GM21717 (cell line): ENCODE measurements around the gene NKPD1.

Experiments used
- ATAC-seq: cut with Tn5 transposase; IDR thresholded peaks from one replicate; pipeline ENCODE4 v1.9.1; 2021; ENCODE audit warnings: mild to moderate bottlenecking, moderate library complexity; ENCODE audit not compliant: unreplicated experiment

NKPD1 gene

GRCh38 chr19:45141203-45141900, 19.4 kb downstream of the NKPD1 start:
- ATAC-seq, result no peak

GRCh38 chr19:45140533-45140932, 20.2 kb downstream of the NKPD1 start:
- no peak for ATAC-seq

DNA sequence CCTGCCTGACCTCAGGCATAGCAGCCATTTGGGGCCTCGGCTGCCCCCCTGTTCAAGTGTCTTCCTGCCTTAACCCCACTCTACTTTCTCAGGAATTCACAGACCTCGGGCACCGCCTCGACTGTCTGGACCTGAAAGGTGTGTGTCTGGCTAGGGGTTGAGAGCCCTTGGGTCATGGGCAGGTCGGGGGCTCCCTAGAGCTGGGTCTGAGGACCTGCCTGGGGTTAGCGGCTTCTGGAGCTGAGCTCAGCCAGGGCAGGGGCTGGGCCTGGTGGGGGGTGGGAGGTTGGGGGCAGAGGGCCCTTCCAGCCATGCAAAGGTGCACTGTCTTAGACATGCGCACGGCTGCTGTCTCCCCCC, 20.7 kb downstream of the NKPD1 start:
- ATAC-seq, result no peak

DNA sequence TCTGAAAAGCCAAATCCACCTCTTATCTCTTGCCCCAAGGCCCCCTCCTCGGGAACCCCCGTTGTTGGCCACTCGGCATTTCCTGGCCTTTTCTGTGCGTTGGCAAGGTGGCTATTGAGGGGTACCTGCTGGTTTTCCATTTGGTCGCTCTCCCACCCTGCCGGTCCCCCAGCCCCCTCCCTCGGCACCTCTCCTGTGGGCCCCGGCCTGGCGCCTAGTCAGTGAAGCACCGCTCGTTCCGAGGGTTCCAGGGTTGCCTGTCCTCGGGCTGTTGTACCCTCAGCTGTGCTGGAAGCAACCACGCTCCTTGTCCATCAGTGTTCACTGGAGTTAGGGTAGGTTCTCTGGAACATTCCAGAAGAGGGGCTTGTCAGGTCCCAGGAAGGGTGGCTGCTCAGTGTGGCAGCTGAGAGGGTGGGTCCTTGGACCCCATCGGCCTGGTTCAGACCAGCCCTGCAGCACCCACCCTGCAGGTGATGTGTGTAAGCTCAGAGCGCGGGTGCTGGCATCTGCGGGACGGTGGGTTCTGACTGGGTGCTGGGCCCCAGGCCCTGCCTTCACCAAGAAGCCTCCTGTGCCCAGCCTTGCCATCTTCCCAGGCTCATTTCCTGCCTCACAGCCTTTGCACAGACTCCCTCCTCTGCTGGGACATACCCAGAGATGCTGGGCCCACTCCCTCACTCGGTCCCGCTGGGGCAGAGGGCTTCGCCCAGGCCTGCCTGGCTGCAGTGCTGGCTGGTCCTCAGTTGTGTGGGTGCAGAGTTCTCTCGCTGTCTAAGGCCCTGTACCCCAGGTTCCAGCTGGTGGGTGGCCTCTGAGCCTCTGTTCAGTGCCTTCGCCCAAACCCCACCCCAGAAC, 21.3 kb downstream of the NKPD1 start:
- no peak for ATAC-seq

- no peak for ATAC-seq
These were observed 22.5 kb downstream of the NKPD1 start for GRCh38 chr19:45138303-45138751.

DNA sequence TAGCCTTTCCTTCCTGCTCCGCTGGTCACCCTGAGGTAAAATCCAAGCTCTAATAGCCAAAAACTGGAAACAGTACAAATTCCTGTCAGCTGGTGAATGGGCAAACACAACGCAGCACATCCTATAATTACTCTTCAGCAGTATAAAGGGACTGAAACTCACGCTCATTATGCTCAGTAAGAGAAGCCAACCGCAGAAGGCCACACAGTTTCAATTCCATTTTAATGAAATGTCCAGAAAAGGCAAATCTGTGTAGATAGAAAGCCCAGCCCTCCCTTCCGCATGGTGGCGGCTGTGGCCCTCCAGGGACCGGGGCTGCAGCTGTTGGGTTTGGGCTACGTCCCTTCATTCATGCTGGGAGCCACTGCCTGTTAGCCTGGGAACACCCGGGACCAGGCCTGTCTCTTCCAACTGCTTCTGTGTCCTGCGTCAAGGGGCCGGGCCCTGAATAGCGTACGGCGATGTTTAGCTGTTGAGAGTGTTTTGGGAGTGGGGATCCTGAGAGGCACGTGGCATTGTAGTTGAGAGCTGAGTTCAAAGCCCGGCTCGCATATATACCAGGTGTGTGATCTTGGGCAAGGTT, 23.5 kb downstream of the NKPD1 start:
- peak; percentile 68 for ATAC-seq

GRCh38 chr19:45136507-45137178, 24.1 kb downstream of the NKPD1 start:
- ATAC-seq, result no peak

DNA sequence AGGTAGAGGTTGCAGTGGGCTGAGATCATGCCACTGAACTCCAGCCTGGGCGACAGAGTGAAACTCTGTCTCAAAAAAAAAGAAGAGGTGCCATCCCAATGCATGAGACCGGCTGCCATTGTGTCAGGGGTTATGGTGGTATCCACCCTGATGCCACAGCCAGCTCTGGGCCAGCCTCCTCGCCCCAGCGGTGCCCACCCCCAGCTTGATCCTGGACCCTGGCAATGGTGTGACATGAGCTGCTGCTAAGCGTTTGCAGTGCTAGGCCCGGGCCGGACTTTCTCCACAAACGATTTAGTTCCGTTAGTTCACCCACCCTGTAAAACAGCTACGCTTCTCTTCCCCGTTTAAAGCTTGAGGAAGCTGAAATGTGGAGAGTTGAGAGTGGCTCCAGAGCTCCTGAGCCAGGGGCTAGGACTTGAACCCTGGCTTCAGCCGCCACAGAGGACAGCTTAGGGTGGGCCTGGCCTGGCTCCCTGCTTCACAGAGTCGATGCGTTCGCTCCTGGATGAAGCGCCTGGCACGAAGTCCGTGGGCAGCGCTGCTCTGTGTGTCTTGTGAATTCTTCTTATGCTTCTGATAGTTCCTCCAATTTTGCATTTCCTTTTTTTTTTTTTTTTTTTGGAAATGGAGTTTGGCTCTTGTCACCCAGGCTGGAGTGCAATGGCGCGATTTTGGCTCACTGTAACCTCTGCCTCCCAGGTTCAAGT, 25.5 kb downstream of the NKPD1 start:
- no peak for ATAC-seq

GRCh38 chr19:45133661-45134060, 27.1 kb downstream of the NKPD1 start:
- ATAC-seq, result no peak

GRCh38 chr19:45130888-45131615, 29.7 kb downstream of the NKPD1 start:
- no peak for ATAC-seq

- ATAC-seq, result no peak
These were observed 30.5 kb downstream of the NKPD1 start for GRCh38 chr19:45130236-45130635.

GRCh38 chr19:45128806-45129205, 32.0 kb downstream of the NKPD1 start:
- ATAC-seq, result no peak

GRCh38 chr19:45128146-45128545, 32.6 kb downstream of the NKPD1 start:
- no peak for ATAC-seq

DNA sequence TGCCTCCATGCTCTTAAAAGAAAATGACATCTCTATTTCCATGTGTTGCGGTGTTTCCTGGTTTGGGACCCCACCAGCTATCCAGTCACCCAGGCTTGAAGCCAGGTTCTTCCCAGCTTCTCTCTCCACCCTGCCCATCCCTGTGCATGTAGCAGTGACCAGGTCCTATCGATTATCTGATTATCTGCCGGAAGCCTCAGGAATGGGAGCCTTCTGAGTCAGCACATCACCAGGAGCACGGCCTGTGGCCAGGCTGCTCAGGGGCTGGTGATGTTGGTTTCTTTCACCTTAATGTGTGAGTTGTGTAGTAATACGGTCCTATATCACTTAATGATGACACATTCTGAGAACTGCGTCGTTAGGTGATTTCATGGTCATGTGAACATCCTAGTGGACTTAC, 34.1 kb downstream of the NKPD1 start:
- no peak for ATAC-seq

- ATAC-seq, result no peak
These were observed 34.7 kb downstream of the NKPD1 start for GRCh38 chr19:45125975-45126493.

DNA sequence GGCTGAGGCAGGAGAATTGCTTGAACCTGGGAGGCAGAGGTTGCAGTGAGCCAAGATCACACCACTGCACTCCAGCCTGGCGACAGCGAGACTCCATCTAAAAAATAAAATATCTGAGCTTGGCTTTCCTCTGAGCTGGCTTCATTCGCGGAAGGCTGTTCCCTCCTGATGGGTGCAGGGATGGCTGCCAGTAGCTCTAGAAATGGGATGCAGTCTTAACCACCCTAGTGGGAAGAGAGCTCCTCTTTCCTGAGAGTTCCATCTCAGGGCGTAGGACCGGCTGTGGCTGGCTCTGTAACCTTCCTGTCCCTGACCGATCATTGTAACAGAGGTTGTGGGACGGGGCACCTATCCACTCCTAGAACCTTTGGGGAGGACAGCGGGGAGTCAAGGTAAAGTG, 35.4 kb downstream of the NKPD1 start:
- ATAC-seq, result no peak

DNA sequence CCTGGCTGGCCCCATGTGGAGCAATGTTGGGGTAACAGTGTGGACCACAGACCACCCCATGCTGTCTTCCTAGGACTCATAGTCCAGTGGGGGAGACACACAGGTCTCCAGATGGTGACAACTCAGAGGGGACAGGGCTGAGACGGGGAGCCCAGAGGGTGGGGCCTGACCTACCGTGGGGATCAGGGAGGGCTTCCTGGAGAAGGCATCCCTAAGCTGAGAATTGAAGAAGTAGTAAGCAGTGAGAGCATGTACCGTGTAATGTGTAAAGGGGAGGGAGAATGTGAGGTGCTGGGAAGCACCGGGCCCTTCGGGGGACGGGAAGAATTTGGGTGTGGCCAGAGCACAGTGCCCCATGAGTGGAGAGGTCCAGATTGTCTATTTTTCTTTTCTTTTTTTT, 36.8 kb downstream of the NKPD1 start:
- no peak for ATAC-seq

DNA sequence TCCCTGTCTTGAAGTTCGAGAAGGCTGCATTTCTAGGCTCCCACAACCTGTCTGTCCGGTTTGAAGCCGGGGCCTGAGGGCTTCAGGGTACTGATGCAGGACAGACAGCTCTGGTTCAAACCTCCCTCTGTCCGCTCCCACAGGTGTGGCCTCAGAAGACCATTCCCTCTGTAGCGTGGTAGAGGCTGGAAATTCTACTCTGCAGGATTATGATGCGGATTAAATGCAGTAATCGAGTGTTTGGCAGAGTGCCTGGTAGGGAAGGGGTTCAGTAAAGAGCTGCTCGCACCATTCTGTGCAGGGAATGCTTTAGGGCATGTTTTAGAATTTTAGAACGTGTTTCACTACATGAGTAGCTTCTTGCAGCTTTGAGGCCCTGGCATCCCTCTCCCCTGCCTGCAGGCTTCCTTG, 37.3 kb downstream of the NKPD1 start:
- no peak for ATAC-seq

DNA sequence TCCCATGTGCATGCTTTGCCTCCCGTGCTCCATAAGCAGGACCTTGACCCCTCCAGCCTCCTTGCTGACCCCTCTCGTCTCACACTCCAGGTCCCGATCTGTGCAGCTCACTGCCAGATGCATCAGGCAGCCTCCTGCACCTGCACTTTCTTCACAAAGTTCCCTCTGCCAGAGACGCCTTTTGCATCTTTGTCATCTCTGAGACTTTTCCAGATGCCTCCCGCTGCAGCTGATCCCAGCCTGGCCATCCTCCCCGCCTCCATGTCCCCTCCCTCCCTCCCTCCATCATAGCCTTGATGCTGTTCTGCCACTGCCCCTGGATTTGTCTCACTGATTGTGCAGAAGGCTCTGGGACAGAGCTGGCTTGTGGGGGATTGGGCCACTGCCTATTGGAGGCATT, 38.0 kb downstream of the NKPD1 start:
- ATAC-seq, result no peak

GRCh38 chr19:45121827-45122345, 38.9 kb downstream of the NKPD1 start:
- ATAC-seq, result no peak
